Choroid plexus epithelial cell (primary cell): ENCODE measurements around the gene ARHGAP19.

Experiments used
- DNase-seq: peaks from one replicate; pipeline ENCODE4 v3.0.0-alpha.2; 2010; ENCODE audit warnings: low read depth
- H3K4me3 ChIP-seq: 2 replicates; pipeline ENCODE4 v1.5.1; 2011; ENCODE audit warnings: low read depth, mild to moderate bottlenecking, control low read depth, low read length, moderate library complexity
- TF ChIP-seq, protein P1 (sequence below): conservative IDR thresholded peaks from 2 replicates; pipeline ENCODE4 v1.5.1; 2011; ENCODE audit warnings: low read depth, mild to moderate bottlenecking, control low read depth, inconsistent platforms, low read length, moderate library complexity

Gene ARHGAP19

DNA sequence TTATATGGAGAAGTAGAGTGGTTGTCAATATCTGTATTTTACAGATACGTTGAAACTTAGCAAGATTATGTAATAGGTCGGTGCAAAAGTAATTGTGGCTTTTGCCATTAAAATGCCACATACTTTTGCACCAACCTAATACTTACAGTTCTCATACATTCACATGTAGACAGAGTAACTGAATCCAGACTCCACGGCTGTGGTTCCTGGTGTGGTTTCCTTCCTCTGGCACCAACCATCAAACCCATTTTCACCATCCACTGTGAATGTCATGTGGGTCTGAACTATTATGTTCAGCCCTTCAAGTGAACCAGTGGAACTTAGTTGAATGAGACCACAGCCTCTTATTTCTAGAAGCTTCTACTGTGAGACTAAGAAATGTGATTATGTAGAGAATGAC is 75.1 kb downstream of the ARHGAP19 start:
- DNase-seq: no peak
- TF ChIP-seq, protein P1, sequence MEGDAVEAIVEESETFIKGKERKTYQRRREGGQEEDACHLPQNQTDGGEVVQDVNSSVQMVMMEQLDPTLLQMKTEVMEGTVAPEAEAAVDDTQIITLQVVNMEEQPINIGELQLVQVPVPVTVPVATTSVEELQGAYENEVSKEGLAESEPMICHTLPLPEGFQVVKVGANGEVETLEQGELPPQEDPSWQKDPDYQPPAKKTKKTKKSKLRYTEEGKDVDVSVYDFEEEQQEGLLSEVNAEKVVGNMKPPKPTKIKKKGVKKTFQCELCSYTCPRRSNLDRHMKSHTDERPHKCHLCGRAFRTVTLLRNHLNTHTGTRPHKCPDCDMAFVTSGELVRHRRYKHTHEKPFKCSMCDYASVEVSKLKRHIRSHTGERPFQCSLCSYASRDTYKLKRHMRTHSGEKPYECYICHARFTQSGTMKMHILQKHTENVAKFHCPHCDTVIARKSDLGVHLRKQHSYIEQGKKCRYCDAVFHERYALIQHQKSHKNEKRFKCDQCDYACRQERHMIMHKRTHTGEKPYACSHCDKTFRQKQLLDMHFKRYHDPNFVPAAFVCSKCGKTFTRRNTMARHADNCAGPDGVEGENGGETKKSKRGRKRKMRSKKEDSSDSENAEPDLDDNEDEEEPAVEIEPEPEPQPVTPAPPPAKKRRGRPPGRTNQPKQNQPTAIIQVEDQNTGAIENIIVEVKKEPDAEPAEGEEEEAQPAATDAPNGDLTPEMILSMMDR: no peak

DNA sequence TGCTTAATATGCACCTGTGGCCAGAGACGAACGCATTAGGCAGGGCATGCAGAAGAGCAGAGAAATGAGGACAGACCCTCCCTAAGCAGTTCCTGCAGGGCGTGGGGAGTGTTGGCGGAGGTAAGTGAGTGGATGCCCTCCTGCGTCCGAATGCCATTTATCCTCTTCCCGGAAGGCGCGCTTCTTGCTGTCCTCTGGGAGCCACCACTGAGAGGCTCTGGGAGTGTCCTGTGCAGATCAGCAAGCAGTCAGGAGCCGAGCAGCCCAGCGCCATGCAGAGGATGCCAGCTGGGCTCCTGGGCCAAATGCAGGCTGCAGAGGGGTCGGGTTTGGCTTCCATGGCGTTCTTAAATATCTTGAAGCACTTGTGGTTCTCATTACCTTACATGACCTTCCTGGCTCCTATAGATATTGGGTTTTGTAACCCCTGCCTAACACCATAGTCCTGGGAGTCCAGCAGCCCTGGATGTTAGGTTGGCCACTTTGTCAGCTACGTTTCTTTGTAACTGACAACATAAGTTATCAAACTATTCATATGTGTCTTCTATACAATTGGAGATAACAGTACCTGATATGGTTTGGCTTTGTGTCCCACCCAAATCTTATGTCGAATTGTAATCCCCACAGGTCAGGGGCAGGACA is 76.7 kb downstream of the ARHGAP19 start:
- TF ChIP-seq, protein P1: no peak
- H3K4me3 ChIP-seq: no peak overlapping the region
- DNase-seq: no peak

More for the DNA sequence above, 75.1 kb downstream of the ARHGAP19 start:
- H3K4me3 ChIP-seq: no peak overlapping the region

DNA sequence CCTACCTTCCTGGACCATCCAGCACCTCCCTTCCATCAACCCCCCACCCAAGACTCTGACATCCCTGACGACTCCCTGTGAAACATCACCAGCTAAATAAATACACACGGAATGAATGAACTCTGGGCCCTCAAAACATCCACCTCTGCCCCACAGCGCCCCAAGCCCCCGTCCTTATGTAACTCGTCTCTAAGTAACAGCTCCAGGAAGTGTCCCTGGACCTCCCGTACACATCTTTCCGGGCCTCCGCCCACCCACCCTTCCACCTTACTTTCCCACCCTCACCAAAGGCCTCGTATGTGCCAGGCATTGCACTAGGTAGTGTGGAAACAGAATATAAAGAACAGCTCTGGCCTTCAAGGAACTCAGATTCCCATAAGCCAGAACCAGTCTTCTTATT is 79.0 kb downstream of the ARHGAP19 start:
- H3K4me3 ChIP-seq: no peak overlapping the region
- no peak for DNase-seq
- TF ChIP-seq, protein P1: no peak

DNA sequence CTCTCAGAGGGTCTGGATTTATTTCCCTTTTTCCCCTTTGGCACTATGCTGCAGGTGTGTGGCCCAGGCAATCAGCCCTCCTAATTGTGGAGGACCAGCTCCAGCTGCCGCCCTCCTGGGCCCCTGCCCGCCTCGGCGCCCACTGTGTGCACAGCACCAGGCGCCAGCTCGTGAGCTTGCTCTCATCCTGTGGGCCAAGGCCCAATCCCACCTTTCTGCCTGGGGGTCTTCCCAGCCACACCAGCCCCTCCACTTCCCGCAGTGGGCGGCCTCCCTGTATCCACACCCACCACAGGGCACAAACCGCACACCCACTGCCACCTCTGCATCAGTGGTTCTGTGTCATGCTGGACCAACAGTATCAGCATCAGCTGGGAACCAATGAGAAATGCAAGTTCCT is 81.2 kb downstream of the ARHGAP19 start:
- TF ChIP-seq, protein P1: no peak
- DNase-seq: no peak
- no peak overlapping the region for H3K4me3 ChIP-seq

DNA sequence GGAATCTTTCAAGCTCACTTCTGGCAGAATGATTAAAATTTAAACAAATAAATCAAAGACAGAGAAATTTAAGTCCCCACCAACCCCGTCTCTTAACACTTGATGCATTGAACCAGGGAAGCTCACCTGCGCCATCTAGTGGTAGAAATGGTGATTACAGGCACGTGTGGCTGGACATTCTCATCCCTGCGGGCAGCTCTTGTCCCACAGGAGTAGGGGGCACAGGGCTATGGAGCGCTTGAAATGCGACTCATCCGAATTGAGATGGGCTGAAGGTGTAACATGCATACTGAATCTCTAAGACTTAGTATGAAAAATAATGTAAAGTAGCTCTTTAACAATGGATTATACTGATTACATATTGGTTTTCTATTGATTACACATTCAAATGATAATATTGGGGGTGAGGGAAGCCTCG is 81.9 kb downstream of the ARHGAP19 start:
- TF ChIP-seq, protein P1: peak; percentile 95
- DNase-seq: peak; percentile 84
- no peak overlapping the region for H3K4me3 ChIP-seq

DNA sequence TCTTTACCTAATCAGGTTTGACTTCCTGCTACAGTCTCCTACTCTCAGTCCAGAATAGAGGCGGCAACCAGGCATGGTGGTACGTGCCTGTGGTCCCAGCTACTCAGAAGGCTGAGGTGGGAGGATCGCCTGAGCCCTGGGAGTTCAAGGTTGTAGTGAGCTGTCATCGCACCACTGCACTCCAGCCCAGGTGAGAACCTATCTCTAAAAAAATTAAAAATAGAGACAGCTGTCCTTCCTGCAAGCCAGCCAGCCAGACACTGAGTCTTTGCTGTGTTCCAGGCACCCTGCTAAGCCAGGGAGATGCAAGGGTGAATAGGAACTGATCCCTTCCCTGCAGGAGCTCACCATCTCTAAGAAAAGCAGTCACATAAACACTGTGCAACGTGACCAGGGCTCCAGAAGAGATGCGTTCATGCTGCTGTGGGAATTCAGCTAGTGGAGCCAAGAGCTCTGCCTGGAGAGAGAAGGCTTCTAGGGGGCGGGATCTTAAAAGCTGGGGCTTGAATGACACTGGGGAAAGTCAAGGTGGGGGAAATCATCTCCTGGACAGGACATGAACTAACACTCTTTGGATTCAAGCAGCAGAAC is 84.6 kb downstream of the ARHGAP19 start:
- H3K4me3 ChIP-seq: no peak overlapping the region
- peak; percentile 71 for DNase-seq
- TF ChIP-seq, protein P1: no peak

DNA sequence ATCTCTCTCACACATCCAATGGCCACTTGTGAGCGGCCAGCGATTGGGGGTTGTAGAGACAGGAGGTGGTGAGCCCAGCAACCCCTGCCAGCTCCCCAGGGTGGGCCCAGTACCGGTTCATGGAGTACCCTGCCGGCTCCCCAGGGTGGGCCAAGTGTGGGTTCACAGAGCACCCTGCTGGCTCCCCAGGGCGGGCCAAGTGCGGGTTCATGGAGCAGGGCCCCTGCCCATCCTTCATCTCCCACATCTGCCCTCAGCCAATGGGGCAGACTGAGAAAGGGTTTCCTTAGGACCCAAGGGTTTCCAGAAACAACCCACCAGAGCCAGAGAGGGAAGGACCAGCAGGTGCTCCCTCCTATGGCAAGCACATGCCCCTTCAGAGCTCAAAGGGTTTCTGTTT is 85.3 kb downstream of the ARHGAP19 start:
- DNase-seq: no peak
- no peak overlapping the region for H3K4me3 ChIP-seq
- TF ChIP-seq, protein P1: no peak
